Ishikawa (cell line): ENCODE data around the gene HK2.
A peak's percentile ranks its signal among the peaks of the same experiment; 100 is the strongest.

ENCODE experiments used
- CEBPB ChIP-seq: IDR thresholded peaks from 2 replicates; pipeline ENCODE4 v1.6.1; 2012
- CREB1 ChIP-seq: IDR thresholded peaks from 2 replicates; pipeline ENCODE4 v1.6.1; 2012; ENCODE audit warnings: low read depth
- EGR1 ChIP-seq: IDR thresholded peaks from 2 replicates; pipeline ENCODE4 v1.6.1; 2012
- EP300 ChIP-seq: IDR thresholded peaks from 2 replicates; pipeline ENCODE4 v1.6.1; 2012; ENCODE audit warnings: borderline replicate concordance
- FOXM1 ChIP-seq: IDR thresholded peaks from 2 replicates; pipeline ENCODE4 v1.6.1; 2012; ENCODE audit warnings: low read depth, borderline replicate concordance
- NFIC ChIP-seq: IDR thresholded peaks from 2 replicates; pipeline ENCODE4 v1.6.1; 2012
- RAD21 ChIP-seq: IDR thresholded peaks from 2 replicates; pipeline ENCODE4 v1.6.1; 2012; ENCODE audit warnings: low read depth
- TAF1 ChIP-seq: IDR thresholded peaks from 2 replicates; pipeline ENCODE4 v1.6.1; 2012; ENCODE audit warnings: low read depth, mild to moderate bottlenecking
- TCF12 ChIP-seq: IDR thresholded peaks from 2 replicates; pipeline ENCODE4 v1.6.1; 2012; ENCODE audit warnings: low read depth
- TEAD4 ChIP-seq: IDR thresholded peaks from 2 replicates; pipeline ENCODE4 v1.6.1; 2012
- YY1 ChIP-seq: IDR thresholded peaks from 2 replicates; pipeline ENCODE4 v1.6.1; 2012; ENCODE audit warnings: low read depth
- ZBTB7A ChIP-seq: IDR thresholded peaks from 2 replicates; pipeline ENCODE4 v1.6.1; 2012; ENCODE audit warnings: low read depth
- TF ChIP-seq, protein P1 (sequence below): IDR thresholded peaks from 2 replicates; pipeline ENCODE4 v1.6.1; 2012; ENCODE audit warnings: low read depth, mild to moderate bottlenecking
- TF ChIP-seq, protein P2 (sequence below): IDR thresholded peaks from 2 replicates; pipeline ENCODE4 v1.6.1; 2012
- TF ChIP-seq, protein P3 (sequence below): IDR thresholded peaks from 2 replicates; pipeline ENCODE4 v1.6.1; 2012

HK2 gene

GRCh38 chr2:74917702-74918619 is 84.0 kb downstream of the HK2 start:
- TF ChIP-seq, protein P1, sequence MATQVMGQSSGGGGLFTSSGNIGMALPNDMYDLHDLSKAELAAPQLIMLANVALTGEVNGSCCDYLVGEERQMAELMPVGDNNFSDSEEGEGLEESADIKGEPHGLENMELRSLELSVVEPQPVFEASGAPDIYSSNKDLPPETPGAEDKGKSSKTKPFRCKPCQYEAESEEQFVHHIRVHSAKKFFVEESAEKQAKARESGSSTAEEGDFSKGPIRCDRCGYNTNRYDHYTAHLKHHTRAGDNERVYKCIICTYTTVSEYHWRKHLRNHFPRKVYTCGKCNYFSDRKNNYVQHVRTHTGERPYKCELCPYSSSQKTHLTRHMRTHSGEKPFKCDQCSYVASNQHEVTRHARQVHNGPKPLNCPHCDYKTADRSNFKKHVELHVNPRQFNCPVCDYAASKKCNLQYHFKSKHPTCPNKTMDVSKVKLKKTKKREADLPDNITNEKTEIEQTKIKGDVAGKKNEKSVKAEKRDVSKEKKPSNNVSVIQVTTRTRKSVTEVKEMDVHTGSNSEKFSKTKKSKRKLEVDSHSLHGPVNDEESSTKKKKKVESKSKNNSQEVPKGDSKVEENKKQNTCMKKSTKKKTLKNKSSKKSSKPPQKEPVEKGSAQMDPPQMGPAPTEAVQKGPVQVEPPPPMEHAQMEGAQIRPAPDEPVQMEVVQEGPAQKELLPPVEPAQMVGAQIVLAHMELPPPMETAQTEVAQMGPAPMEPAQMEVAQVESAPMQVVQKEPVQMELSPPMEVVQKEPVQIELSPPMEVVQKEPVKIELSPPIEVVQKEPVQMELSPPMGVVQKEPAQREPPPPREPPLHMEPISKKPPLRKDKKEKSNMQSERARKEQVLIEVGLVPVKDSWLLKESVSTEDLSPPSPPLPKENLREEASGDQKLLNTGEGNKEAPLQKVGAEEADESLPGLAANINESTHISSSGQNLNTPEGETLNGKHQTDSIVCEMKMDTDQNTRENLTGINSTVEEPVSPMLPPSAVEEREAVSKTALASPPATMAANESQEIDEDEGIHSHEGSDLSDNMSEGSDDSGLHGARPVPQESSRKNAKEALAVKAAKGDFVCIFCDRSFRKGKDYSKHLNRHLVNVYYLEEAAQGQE = no peak
- TF ChIP-seq EGR1 = no peak
- TF ChIP-seq CREB1 = no peak
- TF ChIP-seq FOXM1 = no peak
- no peak for TF ChIP-seq TAF1
- TF ChIP-seq RAD21 = no peak
- TF ChIP-seq NFIC = no peak
- TF ChIP-seq CEBPB = no peak
- TF ChIP-seq EP300 = no peak
- no peak for TF ChIP-seq ZBTB7A
- TF ChIP-seq YY1 = no peak
- TF ChIP-seq TCF12 = no peak
- TF ChIP-seq, protein P2, sequence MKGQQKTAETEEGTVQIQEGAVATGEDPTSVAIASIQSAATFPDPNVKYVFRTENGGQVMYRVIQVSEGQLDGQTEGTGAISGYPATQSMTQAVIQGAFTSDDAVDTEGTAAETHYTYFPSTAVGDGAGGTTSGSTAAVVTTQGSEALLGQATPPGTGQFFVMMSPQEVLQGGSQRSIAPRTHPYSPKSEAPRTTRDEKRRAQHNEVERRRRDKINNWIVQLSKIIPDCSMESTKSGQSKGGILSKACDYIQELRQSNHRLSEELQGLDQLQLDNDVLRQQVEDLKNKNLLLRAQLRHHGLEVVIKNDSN = no peak
- TF ChIP-seq, protein P3, sequence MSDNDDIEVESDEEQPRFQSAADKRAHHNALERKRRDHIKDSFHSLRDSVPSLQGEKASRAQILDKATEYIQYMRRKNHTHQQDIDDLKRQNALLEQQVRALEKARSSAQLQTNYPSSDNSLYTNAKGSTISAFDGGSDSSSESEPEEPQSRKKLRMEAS = no peak
- no peak for TF ChIP-seq TEAD4

DNA sequence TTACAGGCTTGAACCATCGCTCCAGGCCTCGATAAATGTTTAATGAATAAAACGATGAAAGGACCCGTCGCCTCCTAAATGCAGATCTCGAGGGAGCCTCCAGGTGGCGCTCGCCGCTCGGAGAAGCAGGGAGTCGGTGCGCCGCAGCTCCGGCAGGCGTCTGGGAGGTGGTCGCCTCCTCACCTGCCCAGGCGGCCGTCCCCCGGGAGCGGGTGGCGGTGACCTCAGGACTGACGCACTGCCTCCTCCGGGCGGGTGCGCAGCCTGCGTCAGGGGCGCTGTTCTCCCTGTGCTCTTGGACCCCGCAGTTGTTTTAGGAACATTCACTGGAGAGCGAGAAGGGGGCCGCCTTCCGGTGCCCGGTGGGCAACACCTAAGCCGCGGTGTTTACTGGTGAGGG is 85.9 kb downstream of the HK2 start:
- no peak for TF ChIP-seq YY1
- TF ChIP-seq, protein P3 = no peak
- no peak for TF ChIP-seq EGR1
- peak; percentile 90 for TF ChIP-seq ZBTB7A
- peak; percentile 88 for TF ChIP-seq RAD21

DNA sequence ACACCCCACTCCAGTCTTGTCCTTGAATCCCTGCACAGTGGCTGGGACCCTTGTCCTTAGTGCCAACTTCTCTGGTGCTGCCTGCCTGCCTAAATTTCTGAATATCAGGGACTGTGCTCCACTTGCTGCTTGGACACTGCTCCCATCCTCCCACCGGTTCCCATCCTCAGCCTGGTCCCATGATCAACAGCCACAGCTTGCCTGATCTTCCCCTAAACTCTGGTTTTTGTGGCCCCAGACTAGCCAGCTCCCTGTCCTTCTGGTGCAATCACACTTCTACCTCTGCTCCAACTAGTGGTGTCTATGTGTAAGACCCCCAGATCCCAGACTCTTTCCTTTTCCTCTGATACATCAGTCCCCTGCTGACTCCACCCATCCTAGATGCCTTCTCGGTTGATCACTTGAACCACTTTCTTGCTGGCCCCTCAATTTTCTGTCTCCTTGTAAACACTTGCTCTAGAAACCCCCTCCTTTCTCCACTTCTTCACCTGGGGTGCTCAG is 87.4 kb downstream of the HK2 start:
- TF ChIP-seq TEAD4 = no peak
- no peak for TF ChIP-seq RAD21
- TF ChIP-seq EP300 = no peak
- TF ChIP-seq CREB1 = no peak
- TF ChIP-seq TAF1 = no peak
- TF ChIP-seq ZBTB7A = no peak
- TF ChIP-seq FOXM1 = no peak
- TF ChIP-seq NFIC = no peak
- TF ChIP-seq EGR1 = no peak
- TF ChIP-seq YY1 = no peak
- TF ChIP-seq, protein P2 = no peak

DNA sequence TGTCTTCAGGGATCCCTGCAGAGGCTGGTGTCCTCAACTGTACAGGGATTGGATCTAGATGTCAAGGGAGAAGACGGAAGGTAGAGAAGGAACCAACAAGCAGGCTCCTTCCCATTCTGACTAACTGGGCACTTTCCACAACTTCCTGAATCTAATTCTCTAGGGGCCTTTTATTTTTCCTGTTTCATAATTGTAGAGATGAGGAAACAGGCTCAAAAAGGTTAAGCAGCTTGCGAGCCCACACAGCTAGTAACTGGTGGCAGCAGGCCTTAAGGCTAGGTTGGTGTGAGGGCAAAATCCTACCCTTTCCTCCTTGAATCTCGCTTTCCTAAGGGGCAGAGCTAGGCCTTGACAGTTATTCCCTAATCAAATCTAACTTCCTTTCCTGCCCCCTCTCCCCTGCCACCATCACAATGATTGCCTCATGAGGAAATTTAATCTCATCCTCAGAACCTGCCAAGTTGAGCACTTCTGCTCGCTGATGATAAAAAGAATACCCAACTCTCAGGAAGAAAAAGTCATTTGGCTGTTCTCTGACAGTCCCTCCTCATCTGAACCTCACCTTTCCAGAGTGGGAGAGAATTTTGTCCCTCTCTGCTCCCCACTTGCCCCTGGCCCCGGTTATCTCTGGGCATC is 88.8 kb downstream of the HK2 start:
- TF ChIP-seq YY1 (no peak), EGR1 (no peak), CREB1 (no peak), RAD21 (no peak), TCF12 (no peak), NFIC (no peak), FOXM1 (no peak), TAF1 (no peak), ZBTB7A (no peak)
- TF ChIP-seq, protein P3 = no peak
- TF ChIP-seq, protein P1 = no peak
- TF ChIP-seq, protein P2 = no peak
